Type B pancreatic cell (in vitro differentiated cells): ENCODE measurements around the gene B3GNT5. TPM values are rescaled to one million over a fixed set of nuclear protein-coding genes. Genes with fewer than 3 reads are reported as not detected.

ENCODE experiments used
- DNase-seq: peaks from one replicate; pipeline ENCODE4 v3.0.0; 2021; ENCODE audit warnings: mixed read lengths; ENCODE audit not compliant: unreplicated experiment; ENCODE audit errors: extremely low spot score
- H3K27ac Mint-ChIP-seq: 2 replicates; pipeline ENCODE4 v1.8.0; 2021; ENCODE audit warnings: mild to moderate bottlenecking, mixed read lengths
- H3K27me3 Mint-ChIP-seq: 2 replicates; pipeline ENCODE4 v1.8.0; 2021; ENCODE audit warnings: mixed read lengths
- H3K36me3 Mint-ChIP-seq: 2 replicates; pipeline ENCODE4 v1.8.0; 2021; ENCODE audit warnings: mixed read lengths
- H3K4me1 Mint-ChIP-seq: one replicate; pipeline ENCODE4 v1.8.0; 2021; ENCODE audit warnings: mixed read lengths; ENCODE audit not compliant: unreplicated experiment
- H3K4me3 Mint-ChIP-seq: 2 replicates; pipeline ENCODE4 v1.8.0; 2021; ENCODE audit warnings: mild to moderate bottlenecking, mixed read lengths
- H3K9me3 Mint-ChIP-seq: 2 replicates; pipeline ENCODE4 v1.8.0; 2021; ENCODE audit warnings: mixed read lengths
- total RNA-seq: library from RNA; stranded (reverse); gene quantifications from 2 replicates; pipeline ENCODE4 v1.2.1, GENCODE V29; 2021; ENCODE audit warnings: low replicate concordance
- TF ChIP-seq, protein P1 (sequence below): fragments of 200-600 bp; sonication (generic); conservative IDR thresholded peaks from 2 replicates; pipeline ENCODE4 v1.5.0; 2021; ENCODE audit warnings: antibody characterized with exemption, mild to moderate bottlenecking

B3GNT5 gene
- total RNA-seq, 1 donor from 2014 or later: 28.7 TPM

DNA sequence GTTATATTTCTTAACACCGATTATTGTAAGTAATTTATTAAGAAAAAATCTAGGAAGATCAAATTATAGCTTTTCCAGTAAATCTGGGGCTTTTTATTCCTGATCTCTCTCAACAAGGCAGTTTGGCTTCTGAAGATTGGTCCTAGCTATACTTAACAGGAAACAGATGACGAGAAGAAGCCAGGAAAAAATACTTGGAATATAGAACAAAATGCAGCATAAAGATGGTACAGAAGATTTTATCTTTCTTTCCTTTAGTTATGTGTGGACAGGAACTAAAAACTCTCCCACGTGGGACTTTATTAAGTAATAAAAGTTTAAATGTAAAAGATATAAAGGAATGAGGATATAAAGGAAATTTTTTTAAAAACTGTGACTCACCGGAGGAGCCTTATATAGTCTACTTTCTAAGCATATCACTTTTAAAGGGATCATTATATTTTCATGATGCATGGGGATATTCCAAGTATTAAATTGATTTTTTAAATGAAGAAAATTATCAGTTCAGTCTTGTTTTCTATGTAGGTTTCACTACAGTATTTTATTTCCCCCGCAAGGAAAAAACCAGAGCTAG is 8.2 kb downstream of the B3GNT5 start:
- TF ChIP-seq, protein P1, sequence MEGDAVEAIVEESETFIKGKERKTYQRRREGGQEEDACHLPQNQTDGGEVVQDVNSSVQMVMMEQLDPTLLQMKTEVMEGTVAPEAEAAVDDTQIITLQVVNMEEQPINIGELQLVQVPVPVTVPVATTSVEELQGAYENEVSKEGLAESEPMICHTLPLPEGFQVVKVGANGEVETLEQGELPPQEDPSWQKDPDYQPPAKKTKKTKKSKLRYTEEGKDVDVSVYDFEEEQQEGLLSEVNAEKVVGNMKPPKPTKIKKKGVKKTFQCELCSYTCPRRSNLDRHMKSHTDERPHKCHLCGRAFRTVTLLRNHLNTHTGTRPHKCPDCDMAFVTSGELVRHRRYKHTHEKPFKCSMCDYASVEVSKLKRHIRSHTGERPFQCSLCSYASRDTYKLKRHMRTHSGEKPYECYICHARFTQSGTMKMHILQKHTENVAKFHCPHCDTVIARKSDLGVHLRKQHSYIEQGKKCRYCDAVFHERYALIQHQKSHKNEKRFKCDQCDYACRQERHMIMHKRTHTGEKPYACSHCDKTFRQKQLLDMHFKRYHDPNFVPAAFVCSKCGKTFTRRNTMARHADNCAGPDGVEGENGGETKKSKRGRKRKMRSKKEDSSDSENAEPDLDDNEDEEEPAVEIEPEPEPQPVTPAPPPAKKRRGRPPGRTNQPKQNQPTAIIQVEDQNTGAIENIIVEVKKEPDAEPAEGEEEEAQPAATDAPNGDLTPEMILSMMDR: no peak
- H3K27me3 Mint-ChIP-seq: no peaks in the 10 kb centered on the region
- peaks cover 19% of the 10 kb centered on the region for H3K36me3 Mint-ChIP-seq
- H3K9me3 Mint-ChIP-seq: no peaks in the 10 kb centered on the region
- no peak overlapping the region for H3K27ac Mint-ChIP-seq
- H3K4me3 Mint-ChIP-seq: no peak overlapping the region
- H3K4me1 Mint-ChIP-seq: peaks cover 34% of the 10 kb centered on the region
- no peak for DNase-seq

DNA sequence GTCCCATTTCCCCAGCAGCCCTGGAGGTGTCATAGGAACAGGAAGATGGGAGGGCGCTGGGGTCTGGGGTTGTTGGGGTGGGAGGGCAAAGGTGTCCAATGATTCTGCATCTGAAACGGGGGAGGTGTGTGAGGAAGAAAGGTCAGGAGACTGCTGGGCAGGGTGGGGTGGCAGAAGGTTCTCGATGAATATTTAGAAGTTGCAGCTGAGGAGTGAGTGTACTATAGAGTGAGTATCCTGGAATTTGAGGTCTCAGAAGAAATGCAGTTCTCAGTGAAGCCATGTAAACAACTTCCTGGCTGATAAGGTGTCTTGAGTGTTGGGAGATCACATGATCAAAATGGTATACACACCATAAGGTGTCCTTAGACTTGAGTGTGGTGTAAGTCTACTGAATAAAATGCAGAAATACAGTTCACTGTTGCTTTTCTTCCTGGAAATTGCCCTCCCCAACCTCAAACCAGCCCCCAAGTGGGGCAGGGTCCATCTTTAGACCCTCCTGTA is 9.9 kb downstream of the B3GNT5 start:
- no peak for DNase-seq
- Mint-ChIP-seq H3K27ac (no peak overlapping the region), H3K4me1 (peaks cover 25% of the 10 kb centered on the region), H3K36me3 (peaks cover 6% of the 10 kb centered on the region), H3K9me3 (no peaks in the 10 kb centered on the region), H3K4me3 (no peak overlapping the region), H3K27me3 (no peaks in the 10 kb centered on the region)
- TF ChIP-seq, protein P1: no peak

DNA sequence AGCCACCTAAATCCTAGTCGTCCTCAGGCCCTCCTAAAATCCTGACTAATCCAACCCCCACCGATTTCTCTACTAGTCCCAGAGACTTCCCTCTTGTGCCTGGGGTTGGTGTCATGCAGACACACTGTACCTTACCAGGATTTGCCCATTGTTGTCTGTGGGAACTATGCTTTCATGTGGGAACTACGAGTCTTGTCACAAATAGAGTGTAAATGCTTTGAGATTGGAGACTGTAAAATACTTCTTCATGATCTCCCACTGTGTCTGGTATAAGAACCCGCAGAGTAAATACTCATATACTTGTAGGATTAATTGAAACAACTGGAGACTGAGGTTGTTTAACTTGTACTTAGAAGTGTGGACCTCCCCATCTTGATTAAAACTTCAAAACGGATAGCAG is 11.2 kb downstream of the B3GNT5 start:
- peaks cover 28% of the 10 kb centered on the region for H3K4me1 Mint-ChIP-seq
- no peaks in the 10 kb centered on the region for H3K27me3 Mint-ChIP-seq
- H3K36me3 Mint-ChIP-seq: no peaks in the 10 kb centered on the region
- no peaks in the 10 kb centered on the region for H3K9me3 Mint-ChIP-seq
- no peak overlapping the region for H3K4me3 Mint-ChIP-seq
- H3K27ac Mint-ChIP-seq: no peak overlapping the region
- no peak for DNase-seq
- TF ChIP-seq, protein P1: no peak

DNA sequence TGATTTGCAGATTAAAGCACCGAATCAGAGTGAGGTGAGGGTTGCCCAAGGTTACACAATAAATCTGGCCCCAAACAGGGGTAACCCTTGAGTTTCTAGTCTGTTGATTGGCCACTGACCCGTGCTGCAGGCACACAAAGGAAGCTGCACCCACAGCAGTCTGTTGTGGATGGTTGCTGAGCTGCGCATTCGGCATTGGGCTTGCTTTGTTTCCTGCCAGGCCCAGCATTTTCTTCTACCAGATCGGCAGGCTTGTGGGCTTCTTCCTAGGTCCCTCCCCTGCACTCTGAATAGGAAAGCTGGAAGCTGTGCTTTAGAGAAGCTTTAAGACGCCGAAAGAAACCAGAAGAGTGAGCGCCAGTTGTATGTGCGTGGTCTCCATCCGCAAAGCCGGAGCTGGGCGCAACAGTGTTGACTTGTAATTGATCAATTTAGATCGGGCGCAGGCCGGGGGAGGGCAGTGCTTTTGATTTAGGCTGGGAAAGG is 12.1 kb downstream of the B3GNT5 start:
- Mint-ChIP-seq H3K9me3 (no peaks in the 10 kb centered on the region), H3K27me3 (no peaks in the 10 kb centered on the region), H3K36me3 (peaks cover 5% of the 10 kb centered on the region), H3K27ac (no peak overlapping the region), H3K4me1 (peaks cover 19% of the 10 kb centered on the region), H3K4me3 (no peak overlapping the region)
- no peak for DNase-seq
- TF ChIP-seq, protein P1: no peak

DNA sequence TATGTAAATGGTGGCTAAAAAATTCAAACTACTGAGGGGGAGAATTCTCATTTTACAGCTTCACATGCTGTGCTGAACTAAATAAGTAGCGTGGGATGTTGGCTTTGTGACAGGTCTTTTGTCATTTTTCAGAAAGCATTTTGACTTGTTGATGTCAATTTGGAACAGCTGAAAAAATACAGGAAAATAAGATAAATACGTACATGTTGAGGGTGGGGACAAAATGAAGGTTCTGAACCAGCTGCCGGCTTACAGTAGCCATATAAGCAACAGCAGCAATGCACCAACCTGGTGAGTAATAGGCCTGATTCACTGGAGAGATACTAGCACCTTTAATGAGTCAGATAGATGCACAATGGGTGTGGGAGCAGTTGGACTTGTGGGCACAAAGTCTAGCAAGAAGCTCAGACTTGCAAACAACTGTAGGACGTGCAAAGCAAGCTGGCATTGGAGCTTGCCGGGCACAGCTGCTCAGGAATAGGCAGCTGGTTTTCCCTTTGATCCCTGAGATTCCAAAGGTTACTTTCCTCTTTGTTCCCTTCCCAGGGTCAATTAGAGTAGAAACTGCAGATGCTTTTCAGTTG is 12.9 kb downstream of the B3GNT5 start:
- Mint-ChIP-seq H3K9me3 (no peaks in the 10 kb centered on the region), H3K4me3 (no peak overlapping the region), H3K27ac (no peak overlapping the region), H3K4me1 (peaks cover 14% of the 10 kb centered on the region), H3K27me3 (no peaks in the 10 kb centered on the region), H3K36me3 (peaks cover 5% of the 10 kb centered on the region)
- TF ChIP-seq, protein P1: no peak
- DNase-seq: no peak
